ENCODE results near the gene TAS2R40. TPM values are rescaled to one million over a fixed set of nuclear protein-coding genes. Genes with fewer than 3 reads are reported as not detected.

Gene TAS2R40
- total and polyA plus RNA-seq, 4 donors = 0.07 TPM; not detected in 3

DNA sequence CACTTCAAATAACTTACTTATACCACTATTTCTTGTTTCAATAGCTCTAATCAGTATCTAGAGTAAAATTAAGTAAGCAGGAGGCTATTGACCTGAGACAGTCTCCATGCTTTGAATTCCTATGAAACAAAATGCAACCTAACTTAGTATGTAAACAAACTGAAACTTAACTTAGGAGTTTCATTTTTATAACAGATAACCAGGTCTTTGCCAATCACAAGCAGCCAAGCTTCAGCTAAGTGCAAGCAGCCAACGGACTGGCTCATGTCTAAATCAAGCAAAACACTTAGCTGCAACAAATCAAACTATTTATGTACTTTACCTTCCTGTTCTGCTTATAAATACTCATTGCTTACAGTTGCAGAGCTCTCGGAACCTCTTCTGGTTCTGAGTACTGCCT, 37.0 kb downstream of the TAS2R40 start:
- H3K4me1 ChIP-seq (ENCODE audit: control insufficient read depth in 5 of 5, insufficient read depth in 5 of 5, low read length in 5 of 5) = peaks cover 0 to 4% (median 0%) of the 10 kb centered on the region in 5 donors
- 16 to 37% methylated on average over 2 of the region's 2 CpGs for WGBS, 2 donors
- no peaks in the 10 kb centered on the region for H3K36me3 ChIP-seq (ENCODE audit: control insufficient read depth in 4 of 4, insufficient read depth in 4 of 4, low read length in 4 of 4)
- H3K9ac ChIP-seq (ENCODE audit: insufficient read depth in 1 of 2, low read length in 2 of 2) = no peak overlapping the region
- DNase-seq (peak in 1 of 3 donors; percentile 4), ATAC-seq (ENCODE audit: insufficient read depth, low FRiP score) (no peak)
- TF ChIP-seq, protein P1, sequence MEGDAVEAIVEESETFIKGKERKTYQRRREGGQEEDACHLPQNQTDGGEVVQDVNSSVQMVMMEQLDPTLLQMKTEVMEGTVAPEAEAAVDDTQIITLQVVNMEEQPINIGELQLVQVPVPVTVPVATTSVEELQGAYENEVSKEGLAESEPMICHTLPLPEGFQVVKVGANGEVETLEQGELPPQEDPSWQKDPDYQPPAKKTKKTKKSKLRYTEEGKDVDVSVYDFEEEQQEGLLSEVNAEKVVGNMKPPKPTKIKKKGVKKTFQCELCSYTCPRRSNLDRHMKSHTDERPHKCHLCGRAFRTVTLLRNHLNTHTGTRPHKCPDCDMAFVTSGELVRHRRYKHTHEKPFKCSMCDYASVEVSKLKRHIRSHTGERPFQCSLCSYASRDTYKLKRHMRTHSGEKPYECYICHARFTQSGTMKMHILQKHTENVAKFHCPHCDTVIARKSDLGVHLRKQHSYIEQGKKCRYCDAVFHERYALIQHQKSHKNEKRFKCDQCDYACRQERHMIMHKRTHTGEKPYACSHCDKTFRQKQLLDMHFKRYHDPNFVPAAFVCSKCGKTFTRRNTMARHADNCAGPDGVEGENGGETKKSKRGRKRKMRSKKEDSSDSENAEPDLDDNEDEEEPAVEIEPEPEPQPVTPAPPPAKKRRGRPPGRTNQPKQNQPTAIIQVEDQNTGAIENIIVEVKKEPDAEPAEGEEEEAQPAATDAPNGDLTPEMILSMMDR (IDR thresholded peaks at IDR 0.05; ENCODE audit: control extremely low read depth, extremely low read depth) = no peak
- no peaks in the 10 kb centered on the region for H3K27me3 ChIP-seq (ENCODE audit: control insufficient read depth in 3 of 3, insufficient read depth in 3 of 3, low read length in 2 of 3)
- H3K9me3 ChIP-seq (ENCODE audit: control insufficient read depth in 4 of 4, insufficient read depth in 3 of 4, low read length in 3 of 4) = no peaks in the 10 kb centered on the region
- peak overlapping the region in 1 of 2 donors; percentile 30 for H3K27ac ChIP-seq (ENCODE audit: low read depth in 1 of 2, low read length in 1 of 2)
- H3K4me3 ChIP-seq = no peak overlapping the region

DNA sequence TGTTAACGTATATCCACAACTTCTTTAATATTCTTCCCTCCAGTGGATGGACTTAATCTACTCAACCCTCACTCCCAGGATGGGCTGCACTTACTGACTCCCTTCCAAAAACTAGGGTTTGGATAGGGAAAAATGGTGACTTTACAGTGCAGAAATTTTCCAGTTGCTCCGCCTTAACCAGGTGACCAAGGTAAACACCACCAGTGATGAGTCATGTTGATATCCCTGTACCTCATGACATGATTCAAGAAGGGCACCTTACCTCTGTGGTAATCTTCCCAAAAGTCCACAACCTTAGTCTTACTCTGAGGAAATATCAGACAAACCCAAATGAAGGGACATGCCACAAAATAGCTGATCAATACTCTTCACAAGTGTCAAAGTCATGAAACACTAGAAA, 37.9 kb downstream of the TAS2R40 start:
- no peak overlapping the region for H3K9ac ChIP-seq (ENCODE audit: insufficient read depth in 1 of 2, low read length in 2 of 2)
- H3K36me3 ChIP-seq (ENCODE audit: control insufficient read depth in 4 of 4, insufficient read depth in 4 of 4, low read length in 4 of 4) = no peaks in the 10 kb centered on the region
- no peak overlapping the region for H3K4me3 ChIP-seq
- H3K4me1 ChIP-seq (ENCODE audit: control insufficient read depth in 5 of 5, insufficient read depth in 5 of 5, low read length in 5 of 5) = peaks cover 0 to 7% (median 3%) of the 10 kb centered on the region in 5 donors
- no peaks in the 10 kb centered on the region for H3K27me3 ChIP-seq (ENCODE audit: control insufficient read depth in 3 of 3, insufficient read depth in 3 of 3, low read length in 2 of 3)
- no peak overlapping the region for H3K27ac ChIP-seq (ENCODE audit: low read depth in 1 of 2, low read length in 1 of 2)
- TF ChIP-seq, protein P1 (IDR thresholded peaks at IDR 0.05; ENCODE audit: control extremely low read depth, extremely low read depth) = no peak
- no peaks in the 10 kb centered on the region for H3K9me3 ChIP-seq (ENCODE audit: control insufficient read depth in 4 of 4, insufficient read depth in 3 of 4, low read length in 3 of 4)
- WGBS, 2 donors = 91 to 97% methylated on average over 2 of the region's 2 CpGs
- ATAC-seq (ENCODE audit: insufficient read depth, low FRiP score) (no peak), DNase-seq (no peak)

DNA sequence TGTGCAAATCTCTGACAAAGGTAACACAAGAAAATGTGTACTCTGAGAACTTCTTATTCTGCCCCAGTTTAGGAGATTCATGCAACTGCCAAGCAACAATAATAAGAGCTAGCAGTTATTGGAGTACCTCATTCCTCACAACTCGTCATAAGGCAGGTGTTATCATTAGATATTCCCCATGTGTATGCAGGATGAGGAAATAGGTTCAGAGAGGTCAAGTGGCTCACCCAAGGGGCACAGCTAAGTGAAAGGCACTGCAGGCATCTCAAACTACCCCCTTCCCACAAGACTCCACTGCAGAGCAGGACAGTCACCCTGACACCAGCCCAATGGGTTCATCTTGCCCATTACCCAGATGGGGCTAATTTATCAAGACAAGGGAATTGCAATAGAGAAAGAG, 40.1 kb downstream of the TAS2R40 start:
- H3K9ac ChIP-seq (ENCODE audit: insufficient read depth in 1 of 2, low read length in 2 of 2) = no peak overlapping the region
- ATAC-seq (ENCODE audit: insufficient read depth, low FRiP score) = no peak
- peaks cover 0 to 6% (median under 1%) of the 10 kb centered on the region in 4 donors for H3K36me3 ChIP-seq (ENCODE audit: control insufficient read depth in 4 of 4, insufficient read depth in 4 of 4, low read length in 4 of 4)
- no peak overlapping the region for H3K4me3 ChIP-seq
- DNase-seq = no peak
- TF ChIP-seq, protein P1 (IDR thresholded peaks at IDR 0.05; ENCODE audit: control extremely low read depth, extremely low read depth) = no peak
- WGBS, 2 donors = 85 to 88% methylated on average over 1 of the region's 1 CpG
- peaks cover 0 to 9% (median 4%) of the 10 kb centered on the region in 5 donors for H3K4me1 ChIP-seq (ENCODE audit: control insufficient read depth in 5 of 5, insufficient read depth in 5 of 5, low read length in 5 of 5)
- no peaks in the 10 kb centered on the region for H3K9me3 ChIP-seq (ENCODE audit: control insufficient read depth in 4 of 4, insufficient read depth in 3 of 4, low read length in 3 of 4)
- H3K27me3 ChIP-seq (ENCODE audit: control insufficient read depth in 3 of 3, insufficient read depth in 3 of 3, low read length in 2 of 3) = no peaks in the 10 kb centered on the region
- no peak overlapping the region for H3K27ac ChIP-seq (ENCODE audit: low read depth in 1 of 2, low read length in 1 of 2)

Measured in lung (tissue), 12 donors.